ENCODE measurements around the gene CPAMD8.
A peak's percentile ranks its signal among the peaks of the same experiment; 100 is the strongest.

CPAMD8 gene

DNA sequence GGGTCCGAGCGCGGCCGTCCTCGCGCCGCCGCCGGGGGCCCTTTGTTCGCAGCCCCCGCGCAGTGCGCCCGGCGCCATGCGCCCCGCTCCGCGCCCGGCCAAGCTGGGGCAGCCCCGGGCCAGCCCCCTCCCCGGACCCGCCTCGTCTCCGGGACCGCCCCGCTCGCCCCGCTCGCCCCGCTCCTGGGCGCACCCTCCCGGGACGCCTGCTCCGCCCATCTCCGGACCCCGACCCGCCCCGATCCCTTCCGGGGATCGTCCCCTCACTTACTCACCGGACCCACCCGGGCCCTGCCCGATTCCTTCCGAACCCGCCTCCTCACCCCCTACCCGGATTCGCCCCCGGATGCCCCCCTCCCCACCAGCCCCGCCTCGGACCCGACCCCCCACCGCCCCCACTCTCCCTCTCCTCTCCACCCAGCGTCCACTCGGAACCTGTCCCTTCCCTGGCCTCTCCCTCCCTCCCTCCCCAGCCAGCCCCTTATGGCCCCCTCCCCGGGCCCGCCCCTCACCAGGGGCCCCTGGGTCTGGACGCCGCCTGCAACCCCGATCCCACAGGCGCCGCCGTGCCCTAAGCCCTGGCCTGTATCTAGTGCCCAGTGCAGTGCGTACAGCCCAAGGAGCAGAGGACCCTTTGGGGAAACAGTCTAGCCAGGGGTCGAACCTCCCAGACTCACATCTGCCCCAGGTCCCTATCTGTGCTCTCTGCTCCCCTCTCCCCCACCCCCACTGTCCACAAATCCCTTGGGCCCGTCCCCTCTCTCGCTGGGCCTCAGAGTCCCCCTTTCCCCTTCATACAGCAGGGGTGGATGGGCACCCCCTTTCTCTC, at the start of gene CPAMD8:
Gene CPAMD8, minus strand, starts transcription at position 105 of the 829 bp plus-strand sequence. CDS start 168 bp downstream, outside the sequence.
- DNase-seq, result no peak

DNA sequence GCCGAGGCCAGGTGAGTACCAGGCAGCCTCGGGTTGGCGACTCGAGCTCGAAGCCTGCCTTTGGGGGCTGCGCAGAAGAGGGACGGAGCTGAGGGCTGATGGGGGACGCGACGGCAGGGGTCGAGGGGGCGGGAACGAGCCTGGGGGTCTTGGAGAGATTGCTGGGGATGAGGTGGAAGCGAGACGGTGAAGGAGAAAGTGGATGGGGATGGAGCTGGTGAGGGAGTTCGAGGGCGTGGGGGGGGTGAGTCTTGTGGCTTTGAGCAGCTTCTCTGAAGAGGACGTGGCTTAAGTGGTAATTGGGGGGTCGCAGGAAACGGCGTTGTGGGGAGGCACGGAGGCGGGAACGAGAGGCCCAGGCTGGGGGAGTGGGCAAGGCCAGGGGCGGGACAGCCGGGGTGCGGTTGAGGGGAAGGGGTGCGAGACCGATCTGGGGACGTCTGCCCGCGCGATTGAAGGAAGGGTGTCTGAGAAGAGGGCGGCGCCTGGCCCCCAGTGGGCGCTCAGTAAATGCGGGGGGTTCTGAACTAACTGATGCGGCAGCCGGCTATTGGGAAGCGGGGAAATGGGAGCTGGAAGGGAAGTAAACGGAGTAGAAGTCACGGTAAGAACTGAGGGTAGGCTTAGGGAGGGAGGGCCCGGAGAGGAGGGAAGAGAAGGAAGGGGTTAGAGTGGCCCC, 49.4 kb upstream of the CPAMD8 start:
- peak; percentile 50 for DNase-seq

DNA sequence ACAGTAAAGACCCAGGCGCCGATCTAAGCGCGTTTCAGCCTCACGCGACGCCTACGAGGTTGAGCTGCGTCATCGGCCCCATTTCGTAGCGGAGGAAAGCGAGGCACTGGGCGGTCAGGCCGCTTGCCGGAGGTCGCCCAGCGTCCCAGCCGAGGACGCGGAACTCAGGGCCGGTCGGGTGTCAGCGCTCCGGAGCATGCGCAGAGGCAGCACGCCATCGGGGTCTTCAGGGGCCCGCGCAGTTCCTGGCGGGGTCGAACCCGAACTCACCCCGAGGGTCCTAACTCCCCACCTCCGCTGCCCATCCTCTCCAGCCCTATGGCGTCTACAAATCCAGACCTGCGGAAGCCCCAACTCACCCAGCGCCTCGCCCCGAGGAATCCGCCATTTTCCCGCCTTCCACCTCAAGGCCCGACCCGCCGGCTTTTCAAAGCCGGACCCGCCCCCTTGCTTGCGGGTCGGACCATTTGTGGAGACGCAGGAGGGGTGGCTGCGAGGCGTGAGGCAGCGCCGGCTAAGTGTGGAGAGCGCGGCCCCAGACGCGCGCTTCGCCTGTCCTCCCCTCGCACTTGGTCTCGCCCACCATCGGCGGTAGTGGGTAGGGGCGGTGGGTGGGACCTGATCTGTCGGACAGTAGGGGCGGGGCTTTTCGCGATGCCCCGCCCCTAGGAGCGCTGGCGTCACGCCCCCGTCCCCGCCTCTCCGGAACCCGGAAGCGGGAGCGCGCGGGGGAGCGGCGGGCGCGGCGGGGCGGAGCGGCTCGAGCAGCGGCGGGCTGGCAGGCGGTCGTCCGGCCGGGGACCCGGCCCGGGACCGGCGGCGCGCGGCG, 48.6 kb upstream of the CPAMD8 start, which contains the start of the genes HAUS8 and MYO9B:
Gene HAUS8, minus strand, starts transcription at position 418 of the 829 bp plus-strand sequence. Its CDS starts 30 bp downstream, at position 388.
Gene MYO9B, plus strand, starts transcription at position 743 of the 829 bp plus-strand sequence. CDS start 25,941 bp downstream, outside the sequence.
- peak; percentile 99 for DNase-seq

DNA sequence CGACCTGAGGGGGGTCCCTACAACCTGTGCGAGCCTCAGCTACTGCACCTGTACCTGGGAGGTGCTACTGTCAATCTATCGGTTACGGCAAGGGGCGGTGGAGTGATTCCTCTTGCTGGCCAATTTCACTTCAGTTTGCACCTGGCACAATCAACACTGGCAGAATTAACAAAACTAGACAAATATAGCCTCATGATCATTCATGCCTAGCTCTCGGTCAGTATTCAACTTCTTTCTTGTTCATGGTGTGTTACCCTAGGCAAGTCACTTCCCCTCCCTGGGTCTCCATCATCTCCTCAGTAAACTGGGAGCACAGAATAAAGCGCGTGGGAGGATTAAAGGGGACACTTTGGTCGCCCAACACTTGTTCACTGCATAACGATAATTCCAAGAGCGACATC, 48.0 kb upstream of the CPAMD8 start:
- DNase-seq, result no peak

DNA sequence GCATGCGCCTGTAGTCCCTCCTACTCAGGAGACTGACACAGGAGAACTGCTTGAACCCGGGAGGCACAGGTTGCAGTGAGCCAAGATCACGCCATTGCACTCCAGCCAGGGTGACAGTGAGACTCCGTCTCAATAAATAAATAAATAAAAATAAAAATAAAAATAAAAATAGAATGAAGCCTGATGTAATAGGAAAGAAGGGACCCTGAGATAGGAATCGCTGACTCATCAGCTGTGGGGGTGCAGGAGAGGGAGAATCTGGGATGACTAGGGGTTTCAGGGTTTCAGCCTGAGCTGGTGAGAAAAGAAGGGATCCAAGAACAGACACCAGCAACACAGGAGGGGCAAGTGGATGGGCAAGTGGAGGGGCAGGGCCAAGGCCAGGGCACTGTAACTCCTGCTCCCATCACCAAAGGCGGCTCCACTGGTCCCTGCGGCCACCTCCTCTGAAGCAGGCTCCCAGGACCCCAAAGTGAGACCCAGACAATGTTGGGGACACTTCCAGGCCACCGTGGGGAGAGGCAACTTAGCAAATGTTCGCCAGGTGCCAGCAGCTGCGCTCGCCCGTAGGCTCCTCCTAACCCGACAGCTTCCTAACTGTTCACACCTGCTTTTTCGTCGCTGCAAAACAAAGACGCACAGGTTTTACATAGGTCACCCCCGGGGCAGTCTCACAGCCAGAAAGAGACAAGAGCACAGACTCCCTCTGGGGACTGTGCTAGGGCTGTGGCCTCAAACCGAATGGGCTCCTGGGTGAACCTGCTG, 47.4 kb upstream of the CPAMD8 start:
- DNase-seq, result peak; percentile 20

DNA sequence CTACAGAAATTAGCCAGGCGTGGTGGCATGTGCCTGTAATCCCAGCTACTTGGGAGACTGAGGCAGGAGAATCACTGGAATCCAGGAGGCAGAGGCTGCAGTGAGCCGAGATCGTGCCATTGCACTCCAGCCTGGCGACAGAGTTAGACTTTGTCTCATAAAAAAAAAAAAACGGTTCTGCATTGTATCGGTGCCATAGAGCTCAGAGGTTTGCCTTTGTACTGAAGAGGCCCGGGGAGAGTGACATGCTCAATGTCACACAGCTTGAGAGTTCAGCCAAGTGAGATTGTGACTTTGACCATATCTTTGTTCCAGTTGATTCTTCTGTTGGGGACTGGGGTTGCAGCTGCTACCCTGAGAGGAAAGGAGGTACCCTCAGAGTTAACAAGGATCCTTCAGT, 44.3 kb upstream of the CPAMD8 start:
- DNase-seq, result no peak

DNA sequence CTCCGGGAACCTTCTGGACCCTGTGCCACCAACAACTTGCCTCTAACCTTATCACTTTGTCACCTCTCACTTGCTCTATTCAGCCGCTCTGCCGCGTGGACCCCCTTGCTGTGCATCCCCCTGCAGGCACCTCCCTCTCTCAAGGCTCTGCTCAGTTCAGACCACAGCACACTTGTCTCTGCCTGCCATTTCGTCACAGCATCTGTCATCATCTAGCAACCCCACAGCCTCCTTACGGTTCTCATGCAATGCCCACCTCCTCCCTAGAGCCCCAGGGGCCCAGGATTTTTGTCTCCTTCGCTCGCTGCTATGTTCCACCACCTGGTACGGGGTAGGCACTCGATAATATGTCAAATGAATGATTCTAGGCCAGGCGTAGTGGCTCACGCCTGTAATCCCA, 43.8 kb upstream of the CPAMD8 start:
- no peak for DNase-seq

DNA sequence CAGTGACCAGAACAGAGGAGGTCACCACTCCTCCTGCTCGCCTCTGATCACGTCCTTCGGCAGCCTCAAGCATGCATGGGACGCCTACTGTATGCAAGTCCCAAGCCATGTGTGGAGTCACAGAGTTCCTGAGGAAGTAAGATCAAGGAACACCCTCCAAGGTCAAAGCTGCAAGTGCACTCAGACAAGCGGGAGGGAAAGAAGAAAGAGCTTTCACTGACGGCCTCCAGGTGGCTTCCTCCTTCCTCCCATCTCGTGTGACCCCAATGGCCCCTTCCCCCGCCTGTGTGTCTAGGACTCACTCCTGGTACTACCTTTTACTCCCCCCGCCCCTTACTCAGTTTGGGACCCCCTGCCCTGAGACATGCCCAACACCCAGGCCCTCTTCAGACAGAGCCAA, 42.6 kb upstream of the CPAMD8 start:
- no peak for DNase-seq

DNA sequence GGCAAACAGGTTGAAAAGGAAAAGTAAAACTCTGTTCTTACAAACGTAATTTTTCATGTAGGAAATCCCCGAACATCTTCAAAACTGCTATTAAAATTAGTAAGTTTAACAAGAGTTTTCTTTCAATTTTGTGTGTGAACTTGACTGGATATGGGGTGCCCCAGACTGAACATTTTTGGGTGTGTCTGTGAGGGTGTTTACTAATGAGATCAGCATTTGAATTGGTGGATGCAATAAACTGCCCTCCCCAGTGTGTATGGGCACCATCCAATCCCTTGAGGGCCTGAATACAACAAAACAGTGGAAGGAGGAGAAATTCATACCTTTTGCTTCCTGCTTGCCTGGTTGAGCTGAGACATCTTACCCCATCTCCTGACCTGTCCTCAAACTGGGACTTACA, 36.8 kb upstream of the CPAMD8 start:
- DNase-seq, result no peak

DNA sequence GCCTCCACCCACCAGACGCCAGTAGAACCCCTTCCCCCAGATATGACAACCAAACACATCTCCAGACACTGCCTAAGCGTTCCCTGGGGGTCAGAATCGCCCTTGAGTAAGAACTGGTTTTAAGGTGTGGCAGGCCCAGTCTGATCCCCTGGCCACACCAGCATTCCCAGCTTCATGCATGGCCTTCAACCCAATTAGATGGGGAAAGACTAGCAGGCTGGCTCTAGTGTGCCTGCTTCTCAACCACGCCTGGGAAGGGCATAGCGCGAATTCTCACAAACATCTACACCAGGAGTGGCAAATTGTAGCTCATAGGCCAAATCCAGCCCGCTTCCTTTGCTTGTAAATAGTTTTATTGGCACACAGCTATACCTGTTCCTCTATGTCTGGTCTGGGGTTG, 35.1 kb upstream of the CPAMD8 start:
- DNase-seq, result no peak

DNA sequence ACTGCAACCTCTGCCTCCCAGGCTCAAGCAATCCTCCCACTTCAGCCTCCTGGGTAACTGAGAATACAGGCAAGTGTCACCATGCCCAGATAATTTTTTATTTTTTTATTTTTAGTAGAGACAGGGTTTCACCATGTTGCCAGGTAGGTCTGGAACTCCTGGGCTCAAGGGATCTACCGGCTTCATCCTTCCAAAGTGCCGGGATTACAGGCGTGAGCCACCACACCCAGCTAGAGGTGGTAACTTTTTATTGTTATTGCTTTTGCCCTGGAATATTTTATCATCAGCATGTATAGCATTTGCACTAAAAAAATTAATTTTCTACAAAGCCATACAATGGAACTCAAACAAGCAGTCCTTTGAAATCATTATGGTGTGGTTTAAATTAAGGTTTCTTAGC, 34.6 kb upstream of the CPAMD8 start:
- no peak for DNase-seq

DNA sequence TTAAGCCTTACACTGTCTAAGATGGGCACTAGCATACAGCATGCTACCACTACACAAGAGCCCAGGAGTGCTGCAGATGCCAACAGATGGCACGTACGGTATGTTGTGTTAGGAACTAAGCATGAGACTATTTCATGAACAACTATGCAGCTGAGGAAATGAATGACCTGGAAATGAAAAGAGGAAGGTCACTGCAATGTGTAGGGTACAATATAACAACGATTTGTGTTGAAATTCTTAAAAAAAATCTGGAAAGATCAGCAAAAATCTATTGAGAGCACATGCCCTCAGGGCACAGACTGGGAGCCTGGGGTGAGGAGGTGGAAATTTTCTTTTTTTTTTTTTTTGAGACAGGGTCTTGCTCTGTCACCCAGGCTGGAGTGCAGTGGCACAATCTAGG, 34.2 kb upstream of the CPAMD8 start:
- no peak for DNase-seq

DNA sequence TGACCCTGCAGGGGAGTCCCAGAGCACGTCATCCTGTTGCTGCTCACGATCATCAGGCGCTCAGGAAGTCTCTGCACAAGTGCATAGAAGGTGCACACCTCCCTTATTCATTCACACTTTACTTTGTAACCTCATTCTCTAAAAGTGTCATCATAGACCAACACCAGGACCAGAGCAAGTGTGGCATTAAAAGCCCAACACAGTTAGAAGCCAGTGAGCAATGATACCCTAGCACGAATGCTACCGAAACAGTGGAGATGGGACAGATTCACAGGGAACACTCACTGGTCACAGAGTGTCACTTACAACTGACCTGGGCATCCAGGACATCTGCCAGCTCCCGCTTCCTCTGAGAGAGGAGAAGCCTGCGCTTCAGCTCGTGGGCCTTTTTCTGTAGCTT, 31.6 kb upstream of the CPAMD8 start:
- no peak for DNase-seq

DNA sequence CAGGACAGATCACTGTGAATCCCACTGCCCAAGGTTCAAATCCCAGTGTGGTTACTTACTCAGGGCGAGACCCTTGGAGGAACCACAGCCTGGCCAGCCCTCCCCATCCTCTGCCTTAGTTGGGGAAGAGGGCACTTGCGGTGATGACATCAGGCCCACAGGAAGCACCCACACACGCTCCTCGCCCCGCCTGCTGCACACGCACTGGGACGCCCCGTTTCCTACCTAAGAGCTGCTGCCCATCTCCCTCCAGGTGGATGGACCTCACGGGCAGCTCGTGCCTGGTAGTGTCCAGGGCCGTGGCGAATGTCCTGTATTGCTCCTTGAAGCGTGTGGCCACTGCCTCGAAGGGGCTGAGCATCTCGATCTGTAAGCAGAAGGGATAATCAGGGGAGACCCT, 29.0 kb upstream of the CPAMD8 start:
- DNase-seq, result no peak

DNA sequence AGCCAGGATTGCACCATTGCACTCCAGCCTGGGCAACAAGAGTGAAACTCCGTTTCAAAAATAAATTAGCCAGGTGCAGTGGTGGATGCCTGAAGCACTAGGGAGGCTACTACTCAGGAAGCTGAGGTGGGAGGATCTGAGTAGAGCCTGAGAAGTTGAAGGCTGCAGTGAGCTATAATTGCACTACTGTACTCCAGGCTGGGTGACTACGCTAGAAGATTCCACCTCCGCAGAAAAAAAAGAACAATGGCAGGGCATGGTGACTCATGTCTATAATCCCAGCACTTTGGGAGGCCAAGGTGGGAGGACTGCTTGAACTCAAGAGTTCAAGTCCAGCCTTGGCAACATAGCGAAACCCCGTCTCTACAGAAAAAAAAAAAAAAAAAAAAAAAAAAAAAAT, 28.1 kb upstream of the CPAMD8 start:
- DNase-seq, result no peak

DNA sequence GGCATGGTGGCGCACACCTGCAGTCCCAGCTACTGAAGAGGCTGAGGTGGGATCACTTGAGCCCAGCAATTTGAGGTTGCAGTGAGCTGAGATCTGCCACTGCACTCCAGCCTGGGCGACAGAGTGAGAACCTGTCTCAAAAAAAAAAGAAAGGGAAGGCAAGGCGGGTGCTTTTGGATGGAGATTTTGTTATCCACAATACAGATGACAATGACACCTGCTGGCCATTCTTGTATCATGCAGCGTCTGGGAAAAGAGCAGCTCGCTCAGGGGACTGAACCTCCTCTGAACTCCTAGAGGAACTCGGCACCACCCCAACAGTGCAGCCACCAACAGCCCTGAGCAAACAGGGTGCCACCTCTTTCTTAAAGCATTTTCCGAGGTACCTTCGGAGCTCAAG, 25.8 kb upstream of the CPAMD8 start:
- DNase-seq, result no peak

DNA sequence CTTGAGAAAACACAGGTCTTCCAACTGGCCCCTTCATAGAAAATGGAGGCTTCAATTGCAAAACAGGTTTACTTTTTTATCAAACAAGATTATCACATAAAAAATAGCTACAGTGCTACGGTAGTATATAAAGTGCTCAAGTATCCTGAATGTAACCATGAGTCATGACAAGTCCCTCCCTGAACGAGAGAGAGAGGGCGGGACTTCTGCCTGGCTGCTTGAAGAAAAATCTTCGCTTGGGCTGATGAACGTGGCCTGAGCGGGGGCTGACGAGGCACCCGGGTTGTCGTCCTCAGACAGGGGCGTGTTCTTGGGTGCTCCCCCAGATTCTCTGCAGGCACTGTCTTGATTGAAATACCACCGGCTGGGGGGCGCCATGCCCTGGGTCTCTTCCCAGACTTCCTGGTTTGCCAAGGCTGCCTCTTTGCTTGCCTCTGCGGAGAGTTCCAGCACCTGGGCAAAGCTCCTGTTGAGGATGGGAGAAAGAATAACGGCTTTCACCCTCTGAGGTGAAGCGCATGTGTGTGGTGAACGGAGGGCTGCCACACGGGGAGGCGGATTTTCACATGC, 23.2 kb upstream of the CPAMD8 start:
- DNase-seq, result no peak

DNA sequence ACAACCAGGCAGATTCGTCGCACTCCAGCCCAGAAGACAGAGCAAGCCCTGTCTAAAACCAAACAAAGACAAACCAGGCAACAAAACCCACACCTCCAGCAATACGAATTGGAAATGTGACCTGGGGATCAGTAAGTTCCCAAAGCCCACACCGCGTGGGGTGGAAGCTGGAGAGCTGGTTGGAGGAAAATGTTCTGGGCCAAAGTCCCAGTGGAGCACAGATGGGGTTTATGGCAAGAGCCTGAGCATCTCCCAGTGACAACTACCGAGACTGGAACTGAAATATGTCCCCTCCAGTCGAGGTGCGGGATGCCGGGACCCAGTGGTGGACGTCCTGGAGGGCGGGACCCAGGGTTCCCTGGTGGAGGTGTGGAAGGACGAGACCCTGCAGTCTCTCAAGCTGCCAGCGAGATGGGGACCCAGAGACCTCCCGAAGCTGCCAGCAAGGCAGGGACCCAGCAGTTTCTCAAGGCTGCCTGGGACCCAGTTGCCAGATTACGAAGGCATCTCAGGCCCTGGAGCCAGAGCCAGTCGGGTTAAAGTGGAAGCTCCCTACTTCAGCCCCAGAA, 22.4 kb upstream of the CPAMD8 start:
- DNase-seq, result no peak

DNA sequence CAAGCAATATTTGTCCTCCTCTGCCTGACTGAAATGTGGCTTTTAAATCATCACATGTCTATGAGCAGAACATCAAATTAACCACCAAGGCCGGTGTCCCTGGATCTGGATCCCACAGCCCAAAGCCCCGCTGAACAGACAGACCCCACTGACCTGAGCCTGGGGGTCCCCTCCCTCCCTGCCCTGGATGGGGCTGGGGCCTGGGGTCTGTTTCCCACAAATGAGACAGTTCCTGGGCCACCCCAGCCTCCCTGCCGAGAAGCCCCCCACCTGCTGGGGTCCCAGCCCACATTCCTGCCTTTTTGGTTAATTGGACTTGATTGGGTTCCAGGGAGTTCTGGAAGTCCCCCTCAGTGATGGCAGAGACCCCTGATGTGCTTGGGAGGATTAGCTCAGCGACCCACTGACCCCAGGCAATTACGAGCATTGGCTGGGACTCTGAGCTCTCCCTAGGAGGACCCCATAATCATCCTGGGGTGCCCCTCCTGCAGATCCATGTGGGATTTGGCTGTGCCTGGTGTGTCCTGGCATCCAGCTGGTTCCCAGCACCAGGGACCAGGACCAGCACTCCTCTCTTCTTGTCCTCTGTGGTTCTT, 19.4 kb upstream of the CPAMD8 start:
- no peak for DNase-seq

DNA sequence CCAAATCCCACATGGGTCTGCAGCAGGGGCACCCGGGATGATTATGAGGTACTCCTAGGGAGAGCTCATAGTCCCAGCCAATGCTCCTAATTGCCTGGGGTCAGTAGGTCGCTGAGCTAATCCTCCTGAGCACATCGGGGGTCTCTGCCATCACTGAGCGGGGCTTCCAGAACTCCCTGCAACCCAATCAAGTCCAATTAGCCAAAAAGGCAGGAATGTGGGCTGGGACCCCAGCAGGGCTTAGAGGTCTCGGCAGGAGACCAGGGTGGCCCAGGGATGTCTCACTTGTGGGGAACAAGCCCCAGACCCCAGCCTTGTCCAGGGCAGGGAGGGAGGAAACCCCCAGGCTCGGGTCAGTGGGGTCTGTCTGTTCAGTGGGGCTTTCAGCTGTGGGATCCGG, 17.1 kb upstream of the CPAMD8 start:
- no peak for DNase-seq

DNA sequence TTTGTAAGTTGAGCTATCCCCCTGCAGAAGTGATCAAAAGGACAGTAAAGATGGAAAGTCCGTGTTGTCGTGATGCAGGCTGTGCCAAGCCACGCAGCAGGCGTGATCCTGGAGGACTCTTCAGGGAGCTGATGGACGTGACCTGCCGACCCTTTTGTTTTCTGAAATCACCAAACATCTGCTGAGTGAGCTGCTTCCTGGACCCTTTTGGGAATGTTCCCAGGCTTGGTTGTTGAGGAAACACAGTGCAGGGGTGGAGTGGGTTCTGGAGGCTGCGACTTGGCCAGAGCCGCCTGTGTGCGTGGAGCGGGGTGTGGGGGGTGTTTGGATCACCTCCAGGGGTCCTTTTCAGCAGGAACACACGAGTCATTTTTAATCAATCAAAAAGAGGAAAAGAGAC, 15.4 kb upstream of the CPAMD8 start:
- no peak for DNase-seq

Data from CD4-positive, alpha-beta T cell treated with Interferon gamma for 1 hour (primary cell).